ENCODE data around the gene MUC5AC. TPM values are rescaled to one million over a fixed set of nuclear protein-coding genes. Genes with fewer than 3 reads are reported as not detected.

Gene MUC5AC
- total RNA-seq, 1 experiment from 2014 or later, result under 0.01 TPM

- TF ChIP-seq NFYB (CRISPR knock-in tag; conservative IDR thresholded peaks at IDR 0.05; ENCODE audit: low read depth), result no peak
- no peak for TF ChIP-seq ZNF121 (CRISPR knock-in tag; IDR thresholded peaks at IDR 0.05)
- TF ChIP-seq ETV6 (CRISPR knock-in tag; IDR thresholded peaks at IDR 0.05), result no peak
- TF ChIP-seq MXD4 (CRISPR knock-in tag; IDR thresholded peaks at IDR 0.05; ENCODE audit: borderline replicate concordance), result no peak
- TF ChIP-seq GTF2I (CRISPR knock-in tag; conservative IDR thresholded peaks at IDR 0.05), result no peak
- TF ChIP-seq ZNF317 (CRISPR knock-in tag; IDR thresholded peaks at IDR 0.05; ENCODE audit: borderline replicate concordance, low read depth), result no peak
- TF ChIP-seq NFE2L1 (CRISPR knock-in tag; IDR thresholded peaks at IDR 0.05), result no peak
- TF ChIP-seq, protein P1, sequence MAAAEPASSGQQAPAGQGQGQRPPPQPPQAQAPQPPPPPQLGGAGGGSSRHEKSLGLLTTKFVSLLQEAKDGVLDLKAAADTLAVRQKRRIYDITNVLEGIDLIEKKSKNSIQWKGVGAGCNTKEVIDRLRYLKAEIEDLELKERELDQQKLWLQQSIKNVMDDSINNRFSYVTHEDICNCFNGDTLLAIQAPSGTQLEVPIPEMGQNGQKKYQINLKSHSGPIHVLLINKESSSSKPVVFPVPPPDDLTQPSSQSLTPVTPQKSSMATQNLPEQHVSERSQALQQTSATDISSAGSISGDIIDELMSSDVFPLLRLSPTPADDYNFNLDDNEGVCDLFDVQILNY (CRISPR knock-in tag; IDR thresholded peaks at IDR 0.05), result no peak
- no peak for TF ChIP-seq HMGA2 (CRISPR knock-in tag; IDR thresholded peaks at IDR 0.05)
- TF ChIP-seq GRHL2 (CRISPR knock-in tag; IDR thresholded peaks at IDR 0.05; ENCODE audit: insufficient replicate concordance, severe bottlenecking), result no peak
- TF ChIP-seq ZNF263 (CRISPR knock-in tag; IDR thresholded peaks at IDR 0.05; ENCODE audit: low read depth), result no peak
- no peak for TF ChIP-seq STAT6 (CRISPR knock-in tag; conservative IDR thresholded peaks at IDR 0.05; ENCODE audit: low read depth)
- TF ChIP-seq, protein P2, sequence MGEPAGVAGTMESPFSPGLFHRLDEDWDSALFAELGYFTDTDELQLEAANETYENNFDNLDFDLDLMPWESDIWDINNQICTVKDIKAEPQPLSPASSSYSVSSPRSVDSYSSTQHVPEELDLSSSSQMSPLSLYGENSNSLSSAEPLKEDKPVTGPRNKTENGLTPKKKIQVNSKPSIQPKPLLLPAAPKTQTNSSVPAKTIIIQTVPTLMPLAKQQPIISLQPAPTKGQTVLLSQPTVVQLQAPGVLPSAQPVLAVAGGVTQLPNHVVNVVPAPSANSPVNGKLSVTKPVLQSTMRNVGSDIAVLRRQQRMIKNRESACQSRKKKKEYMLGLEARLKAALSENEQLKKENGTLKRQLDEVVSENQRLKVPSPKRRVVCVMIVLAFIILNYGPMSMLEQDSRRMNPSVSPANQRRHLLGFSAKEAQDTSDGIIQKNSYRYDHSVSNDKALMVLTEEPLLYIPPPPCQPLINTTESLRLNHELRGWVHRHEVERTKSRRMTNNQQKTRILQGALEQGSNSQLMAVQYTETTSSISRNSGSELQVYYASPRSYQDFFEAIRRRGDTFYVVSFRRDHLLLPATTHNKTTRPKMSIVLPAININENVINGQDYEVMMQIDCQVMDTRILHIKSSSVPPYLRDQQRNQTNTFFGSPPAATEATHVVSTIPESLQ (CRISPR knock-in tag; IDR thresholded peaks at IDR 0.05), result no peak
These were observed 75.7 kb downstream of the MUC5AC start (continued) for GRCh38 chr11:1233351-1234053.

DNA sequence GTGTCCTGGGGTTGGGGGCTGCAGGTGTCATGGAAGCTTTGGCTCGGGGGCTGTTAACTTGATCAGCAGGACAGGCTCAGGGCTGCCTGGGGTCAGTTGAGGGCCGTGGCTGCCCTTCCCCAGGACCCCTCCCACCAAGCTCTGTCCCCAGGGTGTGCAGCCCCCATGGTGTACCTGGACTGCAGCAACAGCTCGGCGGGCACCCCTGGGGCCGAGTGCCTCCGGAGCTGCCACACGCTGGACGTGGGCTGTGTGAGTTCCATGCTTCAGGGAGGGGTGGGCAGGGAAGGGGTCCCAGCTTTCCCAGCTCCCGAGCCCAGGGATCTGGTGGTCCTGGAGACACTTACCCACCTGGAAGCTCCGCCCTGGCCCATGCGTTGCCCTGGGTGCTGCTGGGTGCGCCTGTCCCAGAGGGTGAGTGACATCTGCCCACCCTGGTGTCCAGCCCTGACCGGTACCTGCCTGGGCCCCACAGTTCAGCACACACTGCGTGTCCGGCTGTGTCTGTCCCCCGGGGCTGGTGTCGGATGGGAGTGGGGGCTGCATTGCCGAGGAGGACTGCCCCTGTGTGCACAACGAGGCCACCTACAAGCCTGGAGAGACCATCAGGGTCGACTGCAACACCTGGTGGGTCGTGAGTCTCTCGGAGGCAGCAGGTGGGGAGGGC is 76.4 kb downstream of the MUC5AC start:
- ATAC-seq, result no peak
- CTCF ChIA-PET, result no interaction called here
- DNase-seq (ENCODE audit: low spot score), result no peak
- H3K4me1 Mint-ChIP-seq, result no peaks in the 10 kb centered on the region
- H3K4me3 Mint-ChIP-seq, result no peak overlapping the region
- TF ChIP-seq ZNF396 (CRISPR knock-in tag; IDR thresholded peaks at IDR 0.05; ENCODE audit: borderline replicate concordance), result no peak
- TF ChIP-seq ETV6 (CRISPR knock-in tag; IDR thresholded peaks at IDR 0.05), result no peak
- POLR2A ChIA-PET, result no interaction called here
- H3K9me3 Mint-ChIP-seq, result no peaks in the 10 kb centered on the region
- no peak overlapping the region for H3K27ac Mint-ChIP-seq
- no peaks in the 10 kb centered on the region for H3K27me3 Mint-ChIP-seq (ENCODE audit: low read depth)
- H3K36me3 Mint-ChIP-seq, result no peaks in the 10 kb centered on the region

DNA sequence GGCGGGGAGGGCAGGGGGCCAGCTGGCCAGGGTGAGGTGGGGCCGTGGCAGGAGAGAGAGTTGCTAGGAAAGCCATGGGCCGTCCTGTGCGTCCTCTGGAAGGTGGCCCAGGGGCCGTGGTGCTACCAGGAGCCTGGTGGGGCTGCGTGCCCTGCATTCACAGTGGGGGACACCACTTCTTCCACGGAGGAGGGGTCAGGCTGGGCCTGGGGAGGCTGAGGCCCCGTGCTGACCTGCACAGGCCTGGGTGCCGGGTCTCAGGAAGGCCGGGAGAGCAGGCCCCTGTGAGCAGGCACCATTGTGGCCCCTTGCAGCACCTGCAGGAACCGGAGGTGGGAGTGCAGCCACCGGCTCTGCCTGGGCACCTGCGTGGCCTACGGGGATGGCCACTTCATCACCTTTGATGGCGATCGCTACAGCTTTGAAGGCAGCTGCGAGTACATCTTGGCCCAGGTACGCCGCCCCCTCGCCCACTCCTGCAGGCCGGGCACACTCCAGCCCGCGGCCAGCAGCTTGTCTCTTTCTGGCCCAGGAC is 77.1 kb downstream of the MUC5AC start:
- TF ChIP-seq MYBL2 (CRISPR knock-in tag; IDR thresholded peaks at IDR 0.05), result no peak
- no peak for TF ChIP-seq ZNF396 (CRISPR knock-in tag; IDR thresholded peaks at IDR 0.05; ENCODE audit: borderline replicate concordance)
- Mint-ChIP-seq H3K9me3 (no peaks in the 10 kb centered on the region), H3K36me3 (no peaks in the 10 kb centered on the region), H3K27me3 (ENCODE audit: low read depth) (no peaks in the 10 kb centered on the region), H3K4me3 (no peak overlapping the region), H3K27ac (no peak overlapping the region), H3K4me1 (no peaks in the 10 kb centered on the region)
- ChIA-PET POLR2A (no interaction called here), CTCF (interaction anchor here (1.2 kb wide), 1 partner anchor 8 kb away, joined by 3 read pairs; no protein-coding TSS in a partner anchor)
- no peak for ATAC-seq
- no peak for DNase-seq (ENCODE audit: low spot score)
